SK-N-MC (cell line): ENCODE measurements around the gene CRYL1.

Source experiments
- DNase-seq: peaks from one replicate; pipeline ENCODE4 v3.0.0-alpha.2; 2011; ENCODE audit warnings: low read depth, low spot score
- H3K27ac ChIP-seq: fragments of 200-600 bp; sonication (generic); 2 replicates; pipeline ENCODE4 v1.5.1; 2016; ENCODE audit warnings: mixed run types
- H3K36me3 ChIP-seq: fragments of 200-600 bp; sonication (generic); 2 replicates; pipeline ENCODE4 v1.6.1; 2017; ENCODE audit warnings: antibody characterized with exemption, low read length, mixed read lengths; ENCODE audit not compliant: insufficient read depth
- H3K4me3 ChIP-seq: fragments of 200-600 bp; sonication (generic); 2 replicates; pipeline ENCODE4 v1.5.1; 2016
- H3K9ac ChIP-seq: fragments of 200-600 bp; sonication (generic); 2 replicates; pipeline ENCODE4 v1.8.0; 2017; ENCODE audit warnings: mixed run types, mixed read lengths; ENCODE audit not compliant: insufficient read length
- H3K9me3 ChIP-seq: fragments of 200-600 bp; sonication (generic); 2 replicates; pipeline ENCODE4 v1.6.1; 2017; ENCODE audit warnings: low read depth, mild to moderate bottlenecking, antibody characterized with exemption, low read length, moderate library complexity, mixed read lengths
- EZH2 ChIP-seq: fragments of 200-600 bp; sonication (generic); IDR thresholded peaks from one replicate; pipeline ENCODE4 v1.6.1; 2017; ENCODE audit warnings: antibody characterized with exemption
- FOXP2 ChIP-seq: optimal IDR thresholded peaks from 2 replicates; pipeline ENCODE3; 2011; ENCODE audit warnings: mild to moderate bottlenecking, moderate library complexity; ENCODE audit not compliant: insufficient read depth; ENCODE audit errors: extremely low read length, control extremely low read depth
- POLR2AphosphoS5 ChIP-seq: IDR thresholded peaks from 2 replicates; pipeline ENCODE4 v1.6.1; 2012; ENCODE audit warnings: mild to moderate bottlenecking, low read depth, low read length, borderline replicate concordance

Gene CRYL1

GRCh38 chr13:20424559-20424852 lies 101.2 kb downstream of the CRYL1 start:
- H3K36me3 ChIP-seq = no peaks in the 10 kb centered on the region
- H3K9ac ChIP-seq = no peak overlapping the region
- H3K4me3 ChIP-seq = no peak overlapping the region
- TF ChIP-seq EZH2 (no peak), POLR2AphosphoS5 (no peak), FOXP2 (no peak)
- H3K9me3 ChIP-seq = no peaks in the 10 kb centered on the region
- H3K27ac ChIP-seq = no peak overlapping the region
- no peak for DNase-seq

GRCh38 chr13:20422362-20422761 lies 103.3 kb downstream of the CRYL1 start:
- no peak overlapping the region for H3K9ac ChIP-seq
- H3K4me3 ChIP-seq = no peak overlapping the region
- TF ChIP-seq FOXP2 (no peak), POLR2AphosphoS5 (no peak), EZH2 (no peak)
- H3K9me3 ChIP-seq = no peaks in the 10 kb centered on the region
- no peak overlapping the region for H3K27ac ChIP-seq
- DNase-seq = no peak
- H3K36me3 ChIP-seq = no peaks in the 10 kb centered on the region

GRCh38 chr13:20420938-20421337 lies 104.7 kb downstream of the CRYL1 start:
- no peak overlapping the region for H3K27ac ChIP-seq
- no peak for DNase-seq
- no peaks in the 10 kb centered on the region for H3K9me3 ChIP-seq
- H3K9ac ChIP-seq = no peak overlapping the region
- TF ChIP-seq POLR2AphosphoS5 = no peak
- no peak for TF ChIP-seq FOXP2
- no peaks in the 10 kb centered on the region for H3K36me3 ChIP-seq
- no peak overlapping the region for H3K4me3 ChIP-seq

GRCh38 chr13:20418953-20419352 lies 106.7 kb downstream of the CRYL1 start:
- DNase-seq = no peak
- H3K36me3 ChIP-seq = no peaks in the 10 kb centered on the region
- H3K4me3 ChIP-seq = no peak overlapping the region
- no peaks in the 10 kb centered on the region for H3K9me3 ChIP-seq
- no peak overlapping the region for H3K27ac ChIP-seq
- H3K9ac ChIP-seq = no peak overlapping the region
- TF ChIP-seq FOXP2 (no peak), EZH2 (no peak), POLR2AphosphoS5 (no peak)

- Histone ChIP-seq H3K9ac (no peak overlapping the region), H3K4me3 (no peak overlapping the region), H3K36me3 (no peaks in the 10 kb centered on the region), H3K9me3 (no peaks in the 10 kb centered on the region), H3K27ac (no peak overlapping the region)
- TF ChIP-seq POLR2AphosphoS5 (no peak), EZH2 (no peak), FOXP2 (no peak)
- no peak for DNase-seq
Observed at GRCh38 chr13:20416223-20416745, 109.4 kb downstream of the CRYL1 start.

GRCh38 chr13:20415694-20416107 lies 110.0 kb downstream of the CRYL1 start:
- no peak for DNase-seq
- TF ChIP-seq EZH2 (no peak), FOXP2 (no peak)
- no peaks in the 10 kb centered on the region for H3K36me3 ChIP-seq
- no peak overlapping the region for H3K27ac ChIP-seq
- H3K9me3 ChIP-seq = no peaks in the 10 kb centered on the region
- H3K4me3 ChIP-seq = no peak overlapping the region
- H3K9ac ChIP-seq = no peak overlapping the region

GRCh38 chr13:20415306-20415679 lies 110.4 kb downstream of the CRYL1 start:
- H3K9me3 ChIP-seq = no peaks in the 10 kb centered on the region
- H3K27ac ChIP-seq = no peak overlapping the region
- TF ChIP-seq EZH2 (no peak), FOXP2 (no peak), POLR2AphosphoS5 (no peak)
- H3K4me3 ChIP-seq = no peak overlapping the region
- no peak overlapping the region for H3K9ac ChIP-seq
- DNase-seq = no peak
- H3K36me3 ChIP-seq = no peaks in the 10 kb centered on the region

- no peak for TF ChIP-seq POLR2AphosphoS5
- TF ChIP-seq EZH2 = no peak
- TF ChIP-seq FOXP2 = no peak
- no peak overlapping the region for H3K4me3 ChIP-seq
Observed at GRCh38 chr13:20414546-20415305, 110.9 kb downstream of the CRYL1 start.

GRCh38 chr13:20412691-20413355 lies 112.8 kb downstream of the CRYL1 start:
- Histone ChIP-seq H3K9ac (no peak overlapping the region), H3K27ac (no peak overlapping the region), H3K4me3 (no peak overlapping the region), H3K9me3 (no peaks in the 10 kb centered on the region), H3K36me3 (no peaks in the 10 kb centered on the region)
- TF ChIP-seq FOXP2 (no peak), EZH2 (no peak), POLR2AphosphoS5 (no peak)
- no peak for DNase-seq

More at GRCh38 chr13:20414546-20415305, 110.9 kb downstream of the CRYL1 start:
- no peaks in the 10 kb centered on the region for H3K9me3 ChIP-seq
- H3K27ac ChIP-seq = no peak overlapping the region
- no peaks in the 10 kb centered on the region for H3K36me3 ChIP-seq
- no peak for DNase-seq
- H3K9ac ChIP-seq = no peak overlapping the region
